Panc1 (cell line): Measurements from ENCODE around the gene HES1.

Experiments used
- SIN3A ChIP-seq: IDR thresholded peaks from 2 replicates; pipeline ENCODE4 v1.6.1; 2012; ENCODE audit warnings: low read depth, mild to moderate bottlenecking, low read length, moderate library complexity, borderline replicate concordance; ENCODE audit not compliant: insufficient read depth
- TCF7L2 ChIP-seq: IDR thresholded peaks from 2 replicates; pipeline ENCODE4 v1.6.1; 2011; ENCODE audit warnings: mild to moderate bottlenecking, low read depth, low read length, inconsistent platforms
- TF ChIP-seq, protein P1 (sequence below): fragments of 450-650 bp; IDR thresholded peaks from 2 replicates; pipeline ENCODE4 v1.5.1; 2017; ENCODE audit warnings: mild to moderate bottlenecking
- TF ChIP-seq, protein P2 (sequence below), 2 experiments: IDR thresholded peaks; 2 replicates each; pipeline ENCODE4 v1.6.1; 2011 to 2012; ENCODE audit warnings: low read depth in 2 of 2, control low read depth in 1 of 2, low read length in 1 of 2, mild to moderate bottlenecking in 1 of 2, moderate library complexity in 1 of 2; ENCODE audit not compliant: insufficient read depth in 1 of 2

DNA sequence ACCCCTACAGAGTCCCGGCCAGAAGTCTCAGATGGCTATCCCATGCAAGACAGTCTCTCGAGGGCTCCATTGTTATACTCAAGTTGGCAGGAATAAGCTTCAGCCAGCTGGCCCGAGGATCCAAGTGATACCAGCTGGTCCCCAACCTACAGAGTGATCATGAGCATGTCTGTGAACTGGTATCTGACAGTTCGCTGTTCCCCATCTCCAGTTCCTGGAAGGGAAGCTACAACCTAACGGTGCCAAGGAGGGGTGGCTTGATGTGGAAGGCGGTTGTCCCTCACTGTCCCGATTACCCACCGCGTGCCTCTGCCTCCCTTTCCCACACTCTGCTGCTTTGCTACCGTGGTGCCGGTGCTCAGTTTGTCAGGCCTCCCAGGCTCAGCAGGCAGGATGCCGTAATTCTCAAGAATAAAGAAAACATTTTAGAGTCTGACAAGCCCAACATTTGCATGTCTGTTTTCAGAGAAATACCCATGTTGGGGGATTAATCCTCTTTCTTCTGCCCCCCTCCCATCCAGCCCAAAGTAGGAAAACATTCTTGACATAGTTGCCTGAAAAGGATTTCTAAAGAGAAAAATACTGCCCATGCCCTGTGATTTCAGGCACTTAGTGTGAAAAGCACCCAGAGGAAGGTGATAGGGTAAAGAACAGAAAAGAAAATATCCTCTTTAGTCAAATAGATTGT lies 49.4 kb upstream of the HES1 start:
- TF ChIP-seq, protein P1, sequence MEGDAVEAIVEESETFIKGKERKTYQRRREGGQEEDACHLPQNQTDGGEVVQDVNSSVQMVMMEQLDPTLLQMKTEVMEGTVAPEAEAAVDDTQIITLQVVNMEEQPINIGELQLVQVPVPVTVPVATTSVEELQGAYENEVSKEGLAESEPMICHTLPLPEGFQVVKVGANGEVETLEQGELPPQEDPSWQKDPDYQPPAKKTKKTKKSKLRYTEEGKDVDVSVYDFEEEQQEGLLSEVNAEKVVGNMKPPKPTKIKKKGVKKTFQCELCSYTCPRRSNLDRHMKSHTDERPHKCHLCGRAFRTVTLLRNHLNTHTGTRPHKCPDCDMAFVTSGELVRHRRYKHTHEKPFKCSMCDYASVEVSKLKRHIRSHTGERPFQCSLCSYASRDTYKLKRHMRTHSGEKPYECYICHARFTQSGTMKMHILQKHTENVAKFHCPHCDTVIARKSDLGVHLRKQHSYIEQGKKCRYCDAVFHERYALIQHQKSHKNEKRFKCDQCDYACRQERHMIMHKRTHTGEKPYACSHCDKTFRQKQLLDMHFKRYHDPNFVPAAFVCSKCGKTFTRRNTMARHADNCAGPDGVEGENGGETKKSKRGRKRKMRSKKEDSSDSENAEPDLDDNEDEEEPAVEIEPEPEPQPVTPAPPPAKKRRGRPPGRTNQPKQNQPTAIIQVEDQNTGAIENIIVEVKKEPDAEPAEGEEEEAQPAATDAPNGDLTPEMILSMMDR: no peak
- TF ChIP-seq TCF7L2: no peak
- TF ChIP-seq SIN3A: no peak
- TF ChIP-seq, protein P2, sequence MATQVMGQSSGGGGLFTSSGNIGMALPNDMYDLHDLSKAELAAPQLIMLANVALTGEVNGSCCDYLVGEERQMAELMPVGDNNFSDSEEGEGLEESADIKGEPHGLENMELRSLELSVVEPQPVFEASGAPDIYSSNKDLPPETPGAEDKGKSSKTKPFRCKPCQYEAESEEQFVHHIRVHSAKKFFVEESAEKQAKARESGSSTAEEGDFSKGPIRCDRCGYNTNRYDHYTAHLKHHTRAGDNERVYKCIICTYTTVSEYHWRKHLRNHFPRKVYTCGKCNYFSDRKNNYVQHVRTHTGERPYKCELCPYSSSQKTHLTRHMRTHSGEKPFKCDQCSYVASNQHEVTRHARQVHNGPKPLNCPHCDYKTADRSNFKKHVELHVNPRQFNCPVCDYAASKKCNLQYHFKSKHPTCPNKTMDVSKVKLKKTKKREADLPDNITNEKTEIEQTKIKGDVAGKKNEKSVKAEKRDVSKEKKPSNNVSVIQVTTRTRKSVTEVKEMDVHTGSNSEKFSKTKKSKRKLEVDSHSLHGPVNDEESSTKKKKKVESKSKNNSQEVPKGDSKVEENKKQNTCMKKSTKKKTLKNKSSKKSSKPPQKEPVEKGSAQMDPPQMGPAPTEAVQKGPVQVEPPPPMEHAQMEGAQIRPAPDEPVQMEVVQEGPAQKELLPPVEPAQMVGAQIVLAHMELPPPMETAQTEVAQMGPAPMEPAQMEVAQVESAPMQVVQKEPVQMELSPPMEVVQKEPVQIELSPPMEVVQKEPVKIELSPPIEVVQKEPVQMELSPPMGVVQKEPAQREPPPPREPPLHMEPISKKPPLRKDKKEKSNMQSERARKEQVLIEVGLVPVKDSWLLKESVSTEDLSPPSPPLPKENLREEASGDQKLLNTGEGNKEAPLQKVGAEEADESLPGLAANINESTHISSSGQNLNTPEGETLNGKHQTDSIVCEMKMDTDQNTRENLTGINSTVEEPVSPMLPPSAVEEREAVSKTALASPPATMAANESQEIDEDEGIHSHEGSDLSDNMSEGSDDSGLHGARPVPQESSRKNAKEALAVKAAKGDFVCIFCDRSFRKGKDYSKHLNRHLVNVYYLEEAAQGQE (IDR thresholded peaks at IDR 0.05; ENCODE audit: insufficient read depth in 1 of 2, low read depth in 2 of 2, low read length in 1 of 2): no peak
